HCT116 (cell line): Measurements from ENCODE around the gene DCAF6. TPM values are rescaled to one million over a fixed set of nuclear protein-coding genes. Genes with fewer than 3 reads are reported as not detected.

Experiments
- ATAC-seq: fragments of 200-7000 bp; cut with Tn5 transposase; 2 replicates; pipeline ENCODE4 v1.9.1; 2020; ENCODE audit warnings: mild to moderate bottlenecking, moderate library complexity
- BruUV-seq: library from RNA; stranded (reverse); fragments of 400-500 nt; replicated peaks from 2 replicates; lab custom pipeline; 2021; lab: Mats Ljungman, UMichigan
- CTCF ChIA-PET: fragments of 300-600 bp; sonication (Branson Sonifier 250); formaldehyde crosslinking; loops from one replicate; lab custom pipeline; 2021; ENCODE audit warnings: antibody characterized with exemption; lab: Charles Lee
- POLR2A ChIA-PET: fragments of 300-600, 350-600 bp; sonication (Branson Sonifier 250); formaldehyde crosslinking; loops from one replicate; lab custom pipeline; 2021; ENCODE audit warnings: antibody characterized with exemption; lab: Charles Lee
- RAD21 ChIA-PET, 2 experiments: fragments of 300-600 bp; sonication (Branson Sonifier 250); formaldehyde crosslinking; loops; one replicate each; lab custom pipeline; 2023; ENCODE audit warnings: low total read pairs in 2 of 2; ENCODE audit not compliant: uncharacterized antibody in 2 of 2, unreplicated experiment in 2 of 2, low non-redundant PET in 1 of 2; lab: Charles Lee
- DNase-seq: peaks from one replicate; pipeline ENCODE4 v3.0.0-alpha.2; 2010; ENCODE audit warnings: low read depth, low spot score
- H2AFZ ChIP-seq: fragments of 200-600 bp; shearing (Covaris generic), sonication (generic); 2 replicates; pipeline ENCODE4 v1.6.1; 2017; ENCODE audit warnings: low read depth, mixed run types, mixed read lengths, antibody characterized with exemption, low read length; ENCODE audit not compliant: poor library complexity, severe bottlenecking
- H3K27ac ChIP-seq: 2 replicates; pipeline ENCODE4 v1.5.1; 2012; ENCODE audit warnings: low read depth, low read length
- H3K27me3 ChIP-seq: fragments of 200-600 bp; sonication (generic); 2 replicates; pipeline ENCODE4 v1.6.1; 2016; ENCODE audit warnings: mixed run types, low read length, mixed read lengths; ENCODE audit not compliant: insufficient read depth
- H3K36me3 ChIP-seq, 2 experiments: fragments of 200-500 bp in 1 of 2; fragments of 200-600 bp in 1 of 2; sonication (Bioruptor generic) in 1 of 2; sonication (generic) in 1 of 2; 2 replicates each; pipeline versions ENCODE4 v1.5.1 to v1.6.1; 2014 to 2016; ENCODE audit warnings: low read length in 2 of 2, inconsistent platforms in 1 of 2, mixed read lengths in 1 of 2, mixed run types in 1 of 2; ENCODE audit not compliant: insufficient read depth in 2 of 2, control insufficient read depth in 1 of 2
- H3K4me1 ChIP-seq, 2 experiments: fragments of 200-600 bp in 1 of 2; sonication (generic) in 1 of 2; 2 replicates each; pipeline versions ENCODE4 v1.5.1 to v1.6.1; 2012 to 2017; ENCODE audit warnings: low read length in 2 of 2, inconsistent platforms in 1 of 2, mild to moderate bottlenecking in 1 of 2, mixed read lengths in 1 of 2, mixed run types in 1 of 2, moderate library complexity in 1 of 2; ENCODE audit not compliant: insufficient read depth in 2 of 2, control insufficient read depth in 1 of 2
- H3K4me2 ChIP-seq: fragments of 200-600 bp; sonication (generic); 2 replicates; pipeline ENCODE4 v1.6.1; 2017; ENCODE audit warnings: mixed run types, low read length, mixed read lengths
- H3K4me3 ChIP-seq, 2 experiments: fragments of 200-600 bp in 1 of 2; sonication (generic) in 1 of 2; replicated peaks in 1 of 2; 2 replicates each; pipeline ENCODE4 v1.5.1; 2011 to 2016; ENCODE audit warnings: low read length in 2 of 2, control low read depth in 1 of 2, low read depth in 1 of 2, mild to moderate bottlenecking in 1 of 2, mixed read lengths in 1 of 2, mixed run types in 1 of 2
- H3K79me2 ChIP-seq: fragments of 200-600 bp; sonication (generic); 2 replicates; pipeline ENCODE4 v1.6.1; 2017; ENCODE audit warnings: mild to moderate bottlenecking, mixed run types, low read length, moderate library complexity, mixed read lengths; ENCODE audit not compliant: insufficient read depth
- H3K9ac ChIP-seq: fragments of 200-600 bp; sonication (generic); 2 replicates; pipeline ENCODE4 v1.6.1; 2016; ENCODE audit warnings: low read length, mixed read lengths
- H3K9me2 ChIP-seq: fragments of 200-600 bp; sonication (generic), shearing (Covaris generic); 2 replicates; pipeline ENCODE4 v1.6.1; 2017; ENCODE audit warnings: mixed run types, mild to moderate bottlenecking, moderate library complexity; ENCODE audit not compliant: insufficient read depth
- H3K9me3 ChIP-seq, 2 experiments: fragments of 200-500 bp in 1 of 2; fragments of 200-600 bp in 1 of 2; sonication (Bioruptor generic) in 1 of 2; sonication (generic) in 1 of 2; 2 replicates each; pipeline ENCODE4 v1.6.1; 2014 to 2017; ENCODE audit warnings: low read length in 2 of 2, mixed read lengths in 2 of 2, inconsistent platforms in 1 of 2, low read depth in 1 of 2, mild to moderate bottlenecking in 1 of 2, mixed run types in 1 of 2, moderate library complexity in 1 of 2; ENCODE audit not compliant: control insufficient read depth in 1 of 2, insufficient read depth in 1 of 2
- H4K20me1 ChIP-seq: fragments of 200-600 bp; sonication (generic), shearing (Covaris generic); 2 replicates; pipeline ENCODE4 v1.6.1; 2017; ENCODE audit warnings: mixed run types, mild to moderate bottlenecking, moderate library complexity; ENCODE audit not compliant: insufficient read depth
- CBX3 ChIP-seq: IDR thresholded peaks from 2 replicates; pipeline ENCODE4 v1.6.1; 2012; ENCODE audit warnings: low read depth
- EGR1 ChIP-seq: IDR thresholded peaks from 2 replicates; pipeline ENCODE4 v1.6.1; 2012; ENCODE audit warnings: low read depth
- EZH2phosphoT487 ChIP-seq: fragments of 200-600 bp; IDR thresholded peaks from 2 replicates; pipeline ENCODE4 v1.6.1; 2018; ENCODE audit warnings: antibody characterized with exemption, borderline replicate concordance
- FOSL1 ChIP-seq: IDR thresholded peaks from 2 replicates; pipeline ENCODE4 v1.6.1; 2012; ENCODE audit warnings: low read depth
- JUND ChIP-seq: IDR thresholded peaks from 2 replicates; pipeline ENCODE4 v1.6.1; 2012
- POLR2A ChIP-seq: IDR thresholded peaks from 2 replicates; pipeline ENCODE4 v1.7.0; 2011; ENCODE audit warnings: borderline replicate concordance; ENCODE audit not compliant: insufficient read depth, insufficient read length; ENCODE audit errors: extremely low read depth
- POLR2AphosphoS5 ChIP-seq: IDR thresholded peaks from 2 replicates; pipeline ENCODE4 v1.6.1; 2011; ENCODE audit warnings: mild to moderate bottlenecking, low read depth, low read length, moderate library complexity
- REST ChIP-seq: IDR thresholded peaks from 2 replicates; pipeline ENCODE4 v1.6.1; 2012; ENCODE audit warnings: low read depth
- SP1 ChIP-seq: IDR thresholded peaks from 2 replicates; pipeline ENCODE4 v1.6.1; 2012; ENCODE audit warnings: low read depth
- TCF7L2 ChIP-seq: IDR thresholded peaks from 2 replicates; pipeline ENCODE4 v1.7.0; 2011; ENCODE audit warnings: borderline replicate concordance, inconsistent platforms; ENCODE audit not compliant: insufficient read depth, insufficient read length; ENCODE audit errors: extremely low read depth
- YY1 ChIP-seq: IDR thresholded peaks from 2 replicates; pipeline ENCODE4 v1.6.1; 2011; ENCODE audit warnings: low read length, low read depth, moderate library complexity, mild to moderate bottlenecking; ENCODE audit not compliant: insufficient replicate concordance; ENCODE audit errors: extremely low read depth
- ZFX ChIP-seq: fragments of 450-650 bp; IDR thresholded peaks from 2 replicates; pipeline ENCODE4 v1.6.1; 2017
- ZNF274 ChIP-seq: fragments of 200-500 bp; sonication (Bioruptor generic); IDR thresholded peaks from 2 replicates; pipeline ENCODE4 v1.6.1; 2014; ENCODE audit warnings: mild to moderate bottlenecking, low read depth, low read length, inconsistent platforms
- intact Hi-C: fragments of 100-400 bp; cut with micrococcal nuclease; formaldehyde crosslinking; loops from 2 replicates; pipeline ENCODE4 v1.10.0; 2022
- total RNA-seq: library from RNA; stranded (reverse); gene quantifications from one replicate; pipeline ENCODE4 v1.2.1, GENCODE V29; 2021; ENCODE audit not compliant: unreplicated experiment

The DCAF6 gene
- total RNA-seq, 1 experiment from 2014 or later = 34.2 TPM

- Histone ChIP-seq H2AFZ (no peak overlapping the region), H3K27me3 (no peaks in the 10 kb centered on the region), H3K4me3 (no peak overlapping the region), H3K4me2 (peak overlapping the region; percentile 20; the same call in 1 of the 2 replicates), H3K79me2 (peaks cover 6% of the 10 kb centered on the region; the same call in 1 of the 2 replicates), H3K4me1 (0 out of 4 replicates have a peak, but pooled peaks cover 0 to 6% of the 10 kb centered on the region in 2 experiments), H3K36me3 (peaks cover 0 to 4% of the 10 kb centered on the region in 2 experiments; a peak in 1 of 4 replicates), H3K27ac (peak overlapping the region; percentile 10; the same call in 1 of the 2 replicates), H3K9me3 (no peaks in the 10 kb centered on the region), H3K9me2 (no peaks in the 10 kb centered on the region), H4K20me1 (no peaks in the 10 kb centered on the region), H3K9ac (no peak overlapping the region)
- ChIA-PET POLR2A (no interaction called here), RAD21 (no interaction called here), CTCF (no interaction called here)
- ATAC-seq (peak; percentile 46; the same call in 1 of the 2 replicates), DNase-seq (no peak)
- no TSS peak for BruUV-seq
- intact Hi-C loops = no loop called here
- no peak for TF ChIP-seq CBX3
- TF ChIP-seq YY1 = no peak
- no peak for TF ChIP-seq ZNF274
- TF ChIP-seq FOSL1 = no peak
- TF ChIP-seq POLR2AphosphoS5 = no peak
- no peak for TF ChIP-seq JUND
- no peak for TF ChIP-seq ZFX
- no peak for TF ChIP-seq TCF7L2
- no peak for TF ChIP-seq EGR1
- TF ChIP-seq POLR2A = no peak
- no peak for TF ChIP-seq EZH2phosphoT487
- no peak for TF ChIP-seq SP1
- no peak for TF ChIP-seq REST
Observed at GRCh38 chr1:167987174-167987573, 50.7 kb downstream of the DCAF6 start.
